ENCODE results near the gene CLASP2.
"Not testable (repeated sequence)": the region's sequence is repeated elsewhere in the genome, so short reads cannot be mapped to it uniquely, and the experiment has no call there.

CLASP2 gene

DNA sequence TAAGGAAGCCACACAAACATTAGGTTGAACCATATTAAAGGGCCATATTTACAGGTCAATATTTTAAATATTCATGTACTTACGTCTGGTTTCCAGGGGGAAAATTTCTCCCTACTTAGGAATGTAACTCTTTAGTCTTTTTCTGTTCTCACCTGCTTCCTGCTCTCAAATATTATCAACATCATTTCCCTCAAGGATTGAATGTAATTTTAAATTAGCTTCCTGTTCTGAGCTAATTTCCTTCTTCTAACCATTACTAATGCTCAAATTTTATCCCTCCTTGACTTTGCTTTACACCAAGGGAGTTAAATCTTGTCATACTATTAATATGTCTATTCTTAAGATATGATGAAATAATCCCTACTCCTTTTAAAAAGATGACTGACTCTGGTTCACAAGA lies 174.5 kb downstream of the CLASP2 start:
- no peak for DNase-seq (ENCODE audit: low read depth in 2 of 2)

DNA sequence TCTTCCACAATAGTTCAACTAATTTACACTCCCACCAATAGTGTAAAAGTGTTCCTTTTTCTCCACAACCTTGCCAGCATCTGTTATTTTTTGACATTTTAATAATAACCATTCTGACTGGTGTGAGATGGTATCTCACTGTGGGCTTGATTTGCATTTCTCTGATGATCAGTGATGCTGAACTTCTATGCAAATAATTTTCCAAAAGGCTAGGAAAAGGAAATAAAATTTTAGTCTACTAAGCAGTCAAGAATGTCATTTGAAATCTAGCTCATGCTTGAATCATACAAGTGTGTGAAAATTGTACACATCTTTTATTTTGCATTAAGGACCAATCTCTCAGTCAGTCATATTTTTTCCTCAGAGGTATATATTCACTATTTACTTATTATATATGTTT lies 176.1 kb downstream of the CLASP2 start:
- no peak for DNase-seq (ENCODE audit: low read depth in 2 of 2)

GRCh38 chr3:33538678-33539339 lies 179.2 kb downstream of the CLASP2 start:
- DNase-seq (ENCODE audit: low read depth in 2 of 2) = no peak

DNA sequence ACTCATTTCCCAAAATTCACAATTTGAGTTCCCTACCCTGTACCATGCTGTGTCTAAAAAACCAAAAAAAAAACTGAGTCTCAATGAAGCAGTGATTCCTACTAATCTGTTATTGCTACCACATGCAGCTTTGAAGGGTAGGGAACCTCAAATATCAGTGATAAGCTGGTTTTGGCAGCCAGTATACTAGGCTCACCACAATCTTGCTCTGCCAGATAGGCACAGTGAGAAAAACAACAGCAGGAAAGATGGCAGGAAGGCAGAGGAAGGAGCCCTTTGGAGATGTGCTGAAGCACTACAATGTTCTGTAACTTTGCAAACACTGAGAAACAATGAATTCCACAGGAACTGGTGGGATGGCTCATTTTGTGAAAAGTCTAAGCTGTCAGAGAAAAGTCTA lies 180.9 kb downstream of the CLASP2 start:
- DNase-seq (ENCODE audit: low read depth in 2 of 2) = no peak

DNA sequence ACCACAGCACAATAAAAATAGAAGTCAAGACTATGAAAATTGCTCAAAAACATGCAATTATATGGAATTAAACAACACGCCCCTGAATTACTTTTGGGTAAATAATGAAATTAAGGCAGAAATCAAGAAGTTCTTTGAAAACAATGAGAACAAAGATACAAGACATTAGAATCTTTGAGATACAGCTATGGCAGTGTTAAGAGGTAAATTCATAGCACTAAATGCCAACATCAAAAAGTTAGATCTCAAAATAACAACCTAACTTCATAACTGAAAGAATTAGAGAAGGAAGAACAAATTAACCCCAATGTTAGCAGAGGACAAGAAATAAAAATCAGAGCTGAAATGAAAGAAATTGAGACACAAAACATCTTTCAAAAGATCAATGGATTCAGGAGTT lies 191.3 kb downstream of the CLASP2 start:
- no peak for DNase-seq (ENCODE audit: low read depth in 2 of 2)

DNA sequence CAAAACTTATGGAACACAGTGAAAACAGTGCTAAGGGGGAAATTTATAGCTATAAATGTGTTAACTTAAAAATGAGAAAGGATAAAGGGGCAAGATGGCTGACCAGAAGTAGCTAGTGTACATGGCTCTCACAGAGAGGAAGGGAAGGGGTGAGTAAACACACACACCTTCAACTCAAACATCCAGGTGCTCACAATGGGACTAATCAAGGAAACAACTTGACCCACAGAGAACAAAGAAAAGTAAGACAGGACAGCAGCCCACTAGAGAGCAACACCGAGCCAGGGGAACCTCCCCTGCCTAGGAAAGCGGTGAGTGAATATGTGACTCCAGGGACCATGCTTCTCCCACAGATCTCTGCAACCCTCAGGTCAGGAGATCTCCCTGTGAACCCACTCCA lies 192.8 kb downstream of the CLASP2 start:
- DNase-seq (ENCODE audit: low read depth in 2 of 2) = no peak

DNA sequence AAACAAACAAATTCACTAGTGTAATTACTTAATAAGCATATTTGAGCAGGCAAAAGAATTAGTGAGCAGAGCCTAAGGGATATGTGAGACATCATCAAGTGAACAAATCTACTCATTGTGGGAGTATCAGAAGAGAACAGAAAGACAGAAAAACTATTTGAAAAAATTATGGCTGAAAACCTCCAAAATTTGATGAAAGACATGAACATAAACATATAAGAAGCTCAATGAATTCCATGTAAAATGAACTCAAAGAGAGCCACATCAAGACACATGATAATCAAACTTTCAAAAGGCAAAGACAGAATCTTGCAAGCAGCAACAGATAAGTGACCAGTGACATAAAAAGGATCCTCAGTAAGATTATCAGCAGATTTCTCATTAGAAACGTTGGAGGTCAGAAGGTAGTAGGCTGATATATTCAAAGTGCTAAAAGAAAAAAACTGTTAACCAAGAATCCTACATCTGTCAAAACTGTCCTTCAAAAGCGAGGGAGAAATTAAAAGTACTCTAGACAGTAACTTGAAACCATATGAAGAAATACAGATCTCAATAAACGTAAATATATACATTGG lies 194.9 kb downstream of the CLASP2 start:
- DNase-seq (ENCODE audit: low read depth in 2 of 2) = no peak

DNA sequence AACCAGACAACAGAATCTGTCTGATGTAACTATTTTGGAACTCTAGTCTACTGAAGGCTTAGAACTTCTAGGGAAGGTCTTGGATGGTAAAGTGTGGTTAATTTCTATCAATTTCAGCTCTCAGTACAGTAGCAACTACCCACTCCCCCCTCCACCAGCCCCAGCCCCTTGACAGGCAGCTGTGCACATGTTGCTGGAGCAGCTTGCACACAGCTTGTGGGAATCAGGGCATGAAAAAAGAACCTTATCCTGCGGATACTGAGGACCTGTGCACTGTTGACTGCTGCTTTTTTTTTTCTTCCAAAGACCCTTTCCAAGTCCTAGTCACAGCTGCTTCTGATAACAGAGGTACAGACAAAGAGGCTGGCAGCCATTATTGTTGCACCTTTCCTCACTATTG lies 196.3 kb downstream of the CLASP2 start:
- no peak for DNase-seq (ENCODE audit: low read depth in 2 of 2)

DNA sequence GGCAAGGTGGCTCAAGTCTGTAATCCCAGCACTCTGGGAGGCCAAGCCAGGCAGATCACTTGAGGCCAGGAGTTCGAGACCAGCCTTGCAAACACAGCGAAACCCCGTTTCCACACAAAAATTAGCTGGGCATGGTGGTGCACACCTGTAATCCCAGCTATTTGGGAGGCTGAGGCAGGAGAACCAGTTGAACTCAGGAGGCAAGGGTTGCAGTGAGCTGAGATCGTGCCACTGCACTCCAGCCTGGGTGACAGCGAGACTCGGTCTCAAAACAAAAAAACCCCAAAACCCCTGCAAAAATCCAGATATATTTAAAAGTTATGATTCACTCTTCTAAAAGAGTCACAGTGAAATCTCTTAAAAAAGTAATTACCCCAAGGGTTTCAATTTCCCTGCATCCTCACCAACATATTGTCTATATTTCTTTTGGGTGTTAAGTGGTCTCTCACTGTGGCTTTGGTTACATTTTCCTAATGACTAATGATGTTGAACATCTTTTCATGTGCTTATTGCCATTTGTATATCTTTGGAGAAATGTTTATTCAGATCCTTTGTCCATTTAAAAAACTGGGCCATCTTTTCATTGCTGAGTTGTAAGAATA lies 204.7 kb downstream of the CLASP2 start:
- DNase-seq (ENCODE audit: low read depth in 2 of 2) = no peak

DNA sequence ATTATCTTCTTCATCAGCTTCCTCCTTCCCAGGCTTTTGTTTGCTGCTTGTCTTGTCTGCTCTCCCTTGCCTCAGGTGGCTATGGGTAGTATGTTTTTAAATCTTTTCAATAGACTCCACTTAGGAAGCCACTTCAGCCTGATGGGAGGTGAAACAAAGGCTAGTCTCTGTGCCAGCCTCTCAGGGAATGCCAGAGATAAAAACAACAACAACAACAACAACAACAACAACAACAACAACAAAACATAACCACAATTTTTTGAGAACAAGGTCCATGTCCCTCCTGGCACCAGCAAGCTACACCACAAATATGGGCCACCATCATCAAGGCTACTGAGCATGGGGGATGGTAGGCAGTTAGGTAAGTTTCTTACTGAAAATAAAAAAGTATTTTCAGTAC lies 213.0 kb downstream of the CLASP2 start:
- DNase-seq (ENCODE audit: low read depth in 2 of 2) = no peak

DNA sequence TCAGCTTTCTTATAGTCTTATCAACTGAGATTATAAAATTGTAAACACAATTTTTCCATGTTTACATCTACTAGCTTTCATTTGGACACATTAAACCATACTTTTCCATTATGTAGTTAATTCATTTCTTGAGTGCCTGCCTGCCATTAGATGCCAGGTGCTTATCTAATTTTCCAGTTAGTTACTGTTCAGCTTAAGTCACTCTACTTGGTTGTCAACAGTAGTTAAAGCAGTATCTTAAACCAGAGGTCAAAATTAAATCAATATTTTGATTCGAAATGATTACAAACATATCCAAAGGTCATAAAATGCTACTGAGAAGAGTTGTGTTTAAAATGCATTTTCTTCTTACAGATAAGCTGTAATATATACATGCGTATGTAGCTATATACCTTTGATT lies 221.6 kb downstream of the CLASP2 start:
- DNase-seq (ENCODE audit: low read depth in 2 of 2) = no peak

DNA sequence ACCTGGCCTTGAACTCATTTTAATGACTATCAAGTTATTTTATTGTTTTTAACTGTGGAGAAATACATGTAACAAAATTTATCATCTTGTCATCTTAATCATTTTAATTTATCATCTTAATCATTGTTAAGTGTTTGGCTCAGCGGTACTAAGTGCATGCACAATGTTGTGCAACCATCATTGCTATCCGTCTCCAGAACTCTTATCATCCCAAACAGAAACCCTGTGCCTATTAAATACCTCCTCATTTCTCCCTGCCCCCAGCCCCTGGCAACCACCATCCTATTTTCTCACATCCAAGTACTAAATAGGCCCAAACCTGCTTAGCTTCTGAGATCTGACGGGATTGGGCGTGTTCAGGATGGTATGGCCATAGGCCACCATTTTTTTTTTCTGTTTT lies 226.3 kb downstream of the CLASP2 start:
- no peak for DNase-seq (ENCODE audit: low read depth in 2 of 2)

DNA sequence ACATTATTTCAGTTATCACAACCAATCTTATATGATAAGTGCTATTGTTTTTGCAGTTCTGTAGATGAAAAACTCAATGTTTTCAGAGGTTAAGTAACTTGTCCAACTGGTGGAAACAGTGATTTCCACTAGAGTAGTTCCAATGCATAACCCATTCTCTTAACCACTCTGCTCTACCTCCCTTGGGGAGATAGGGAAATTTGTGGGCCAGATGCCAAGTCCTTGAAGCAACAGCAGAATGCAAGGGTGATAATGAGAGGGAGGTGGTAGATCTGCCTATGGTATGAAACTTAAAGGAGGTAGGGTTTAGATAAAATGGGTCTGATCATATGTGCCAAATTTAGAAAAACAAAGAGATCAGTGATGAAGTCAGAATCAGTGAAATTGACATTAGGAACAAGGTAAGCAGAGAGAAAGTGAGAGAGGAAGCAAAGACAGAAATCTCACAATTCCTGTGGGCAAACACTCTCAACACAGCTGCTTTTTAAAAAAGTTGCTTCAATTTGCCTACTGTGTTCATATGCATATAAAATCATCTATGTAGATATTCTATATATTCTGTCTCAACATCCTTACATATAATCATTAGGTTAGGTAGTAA lies 227.3 kb downstream of the CLASP2 start:
- no peak for DNase-seq (ENCODE audit: low read depth in 2 of 2)

DNA sequence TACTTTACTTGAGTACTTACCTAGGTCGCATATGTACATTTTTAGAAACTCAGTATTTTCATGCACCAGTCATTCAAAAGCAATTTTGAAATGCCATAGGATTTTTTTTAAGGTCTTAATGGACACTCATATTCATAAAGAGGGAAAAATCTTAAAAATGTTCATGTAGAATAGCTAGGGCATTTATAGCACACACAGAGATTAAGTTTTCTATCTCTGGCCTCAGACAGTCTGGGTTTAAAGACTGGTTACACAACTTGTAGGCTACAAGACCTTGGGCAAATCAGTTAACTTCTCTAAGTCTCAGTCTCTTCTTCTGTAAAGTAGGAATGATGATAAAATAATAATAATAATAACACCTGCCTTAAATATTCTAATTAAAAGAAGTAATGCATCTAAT lies 229.4 kb downstream of the CLASP2 start:
- DNase-seq (ENCODE audit: low read depth in 2 of 2) = no peak

DNA sequence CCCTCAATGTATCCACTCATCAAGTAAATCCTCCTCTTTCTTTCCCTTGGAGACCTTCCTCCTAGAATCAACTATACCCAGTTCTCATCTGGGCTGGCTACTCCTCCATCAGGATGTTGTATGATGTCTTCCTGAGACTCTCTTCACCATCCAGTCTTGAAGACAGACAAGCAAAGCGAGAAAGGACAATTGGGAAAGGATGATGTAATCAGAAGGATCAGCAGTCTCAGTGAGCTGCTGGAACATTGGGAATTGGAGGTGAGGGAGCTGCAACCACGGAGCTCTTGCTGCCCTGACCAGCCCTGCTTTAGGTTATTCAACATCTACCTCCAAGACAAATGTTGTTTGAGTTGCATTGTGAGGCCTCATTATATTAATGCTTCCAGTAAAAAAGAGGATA lies 229.8 kb downstream of the CLASP2 start:
- no peak for DNase-seq (ENCODE audit: low read depth in 2 of 2)

GRCh38 chr3:33482111-33482521 lies 235.9 kb downstream of the CLASP2 start:
- DNase-seq (ENCODE audit: low read depth in 2 of 2) = no peak

DNA sequence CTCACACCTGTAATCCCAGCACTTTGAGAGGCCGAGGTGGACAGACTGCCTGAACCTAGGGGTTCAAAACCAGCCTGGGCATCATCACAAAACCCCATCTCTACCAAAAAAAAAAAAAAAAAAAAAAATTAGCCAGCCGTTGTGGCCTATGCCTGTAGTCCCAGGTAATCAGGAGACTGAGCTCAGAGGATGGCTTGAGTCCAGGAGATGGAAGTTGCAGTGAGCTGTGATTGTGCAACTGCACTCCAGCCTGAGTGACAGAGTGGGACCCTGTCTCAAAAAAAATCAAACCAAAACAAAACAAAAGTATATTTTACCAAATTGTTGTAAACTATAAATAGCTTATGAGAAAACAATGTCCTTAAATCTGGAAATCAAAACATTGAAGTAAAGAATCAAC lies 243.2 kb downstream of the CLASP2 start:
- no peak for DNase-seq (ENCODE audit: low read depth in 2 of 2)

DNA sequence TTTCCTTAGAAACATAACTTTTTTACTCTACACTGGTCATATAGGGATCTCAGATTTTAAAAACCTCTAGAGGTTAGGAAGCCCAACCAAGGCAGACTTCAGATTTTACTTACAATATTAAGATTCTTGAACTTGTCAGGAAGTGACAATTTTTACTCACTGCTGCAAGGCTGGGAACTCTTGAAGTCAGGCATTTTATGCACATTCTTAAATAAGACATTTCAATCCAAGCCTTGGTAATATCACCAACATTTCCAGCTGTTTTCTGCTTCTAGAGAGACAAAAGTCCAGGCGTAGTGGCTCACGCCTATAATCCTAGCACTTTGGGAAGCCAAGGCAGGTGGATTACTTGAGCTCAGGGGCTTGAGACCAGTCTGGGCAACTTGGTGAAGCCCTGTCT lies 244.2 kb downstream of the CLASP2 start:
- no peak for DNase-seq (ENCODE audit: low read depth in 2 of 2)

DNA sequence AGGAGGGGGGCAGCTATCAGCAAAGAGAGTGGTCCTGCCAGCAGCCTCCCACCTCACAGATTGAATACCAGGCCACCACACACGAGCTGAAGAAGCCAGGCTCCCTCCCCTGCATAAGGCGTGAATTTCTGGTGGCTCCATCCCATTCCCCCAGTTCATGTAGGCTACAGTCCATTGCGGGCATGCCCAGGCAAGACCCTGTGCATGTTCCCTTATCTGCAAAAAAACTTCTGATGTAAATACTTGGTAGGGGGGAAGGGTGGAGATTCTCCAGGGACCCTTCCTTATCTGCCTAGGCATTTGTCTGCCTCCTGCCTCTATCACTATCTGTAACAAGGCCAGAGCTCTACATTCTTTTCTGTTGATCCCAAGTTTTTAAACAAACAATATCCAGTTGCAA lies 250.3 kb downstream of the CLASP2 start:
- DNase-seq (ENCODE audit: low read depth in 2 of 2) = no peak

GRCh38 chr3:33461097-33461496 lies 257.0 kb downstream of the CLASP2 start:
- DNase-seq (ENCODE audit: low read depth in 2 of 2) = no peak

DNA sequence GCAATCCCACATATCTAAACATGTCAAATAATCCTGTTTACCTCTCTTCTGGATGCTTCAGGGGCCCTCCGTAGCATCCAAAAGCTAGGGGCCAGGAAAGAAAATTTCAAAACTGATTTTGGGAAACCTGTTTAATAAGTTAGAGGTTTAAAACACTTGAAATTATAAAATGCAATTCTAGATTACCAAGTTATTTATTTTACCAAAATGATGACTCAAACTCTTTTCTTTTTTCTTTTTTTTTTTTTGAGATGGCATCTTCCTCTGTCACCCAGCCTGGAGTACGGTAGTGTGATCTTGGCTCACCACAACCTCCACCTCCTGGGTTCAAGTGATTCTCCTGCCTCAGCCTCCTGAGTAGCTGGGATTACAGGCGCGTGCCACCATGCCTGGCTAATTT lies 258.5 kb downstream of the CLASP2 start:
- DNase-seq (ENCODE audit: low read depth in 2 of 2) = not testable (repeated sequence)

GRCh38 chr3:33458446-33458845 lies 259.6 kb downstream of the CLASP2 start:
- DNase-seq (ENCODE audit: low read depth in 2 of 2) = no peak

DNA sequence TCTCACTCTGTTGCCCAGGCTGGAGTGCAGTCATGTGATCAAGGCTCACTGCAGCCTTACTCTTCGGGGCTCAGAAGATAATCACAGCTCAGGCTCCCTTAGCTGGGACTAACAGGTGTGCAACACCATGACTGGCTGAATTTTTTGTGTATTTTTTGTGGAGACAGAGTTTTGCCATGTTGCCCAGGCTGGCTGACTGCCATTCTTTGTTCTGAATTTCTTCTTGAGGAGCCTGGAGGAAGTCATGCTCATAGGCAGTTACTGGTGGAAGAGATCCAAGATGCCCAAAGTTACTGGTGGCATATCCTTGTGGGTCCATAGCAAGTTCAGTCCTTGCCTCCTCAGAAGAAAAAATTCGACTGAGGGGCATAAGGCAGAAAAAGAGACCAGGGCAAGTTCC lies 261.3 kb downstream of the CLASP2 start:
- no peak for DNase-seq (ENCODE audit: low read depth in 2 of 2)

Data from stimulated activated CD4-positive, alpha-beta T cell treated with anti-CD3 and anti-CD28 coated beads, Interleukin-1b, Interleukin-23, amount 100 ng/mL, for 4 hours (primary cell).